ENCODE results near the gene AGK.
"Not testable (repeated sequence)": the region's sequence is repeated elsewhere in the genome, so short reads cannot be mapped to it uniquely, and the experiment has no call there.

The AGK gene

DNA sequence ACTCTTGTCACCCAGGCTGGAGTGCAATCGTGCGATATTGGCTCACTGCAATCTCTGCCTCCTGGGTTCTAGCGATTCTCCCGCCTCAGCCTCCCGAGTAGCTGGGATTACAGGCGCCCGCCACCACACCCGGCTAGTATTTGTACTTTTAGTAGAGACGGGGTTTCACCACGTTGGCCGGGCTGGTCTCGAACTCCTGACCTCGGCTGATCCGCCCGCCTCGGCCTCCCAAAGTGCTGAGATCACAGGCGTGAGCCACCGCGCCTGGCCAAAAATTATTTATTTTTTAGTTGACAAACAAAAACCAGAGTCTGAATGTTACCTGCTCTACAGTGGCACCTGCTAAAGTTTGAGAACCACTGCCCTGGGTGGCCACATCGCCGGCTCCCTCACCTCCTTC is 96.5 kb downstream of the AGK start:
- not testable (repeated sequence) for DNase-seq (ENCODE audit: low read depth)

GRCh38 chr7:141648276-141649114 is 97.3 kb downstream of the AGK start:
- DNase-seq (ENCODE audit: low read depth) = no peak

- DNase-seq (ENCODE audit: low read depth) = no peak
Measured at GRCh38 chr7:141649137-141649864, 98.1 kb downstream of the AGK start.

DNA sequence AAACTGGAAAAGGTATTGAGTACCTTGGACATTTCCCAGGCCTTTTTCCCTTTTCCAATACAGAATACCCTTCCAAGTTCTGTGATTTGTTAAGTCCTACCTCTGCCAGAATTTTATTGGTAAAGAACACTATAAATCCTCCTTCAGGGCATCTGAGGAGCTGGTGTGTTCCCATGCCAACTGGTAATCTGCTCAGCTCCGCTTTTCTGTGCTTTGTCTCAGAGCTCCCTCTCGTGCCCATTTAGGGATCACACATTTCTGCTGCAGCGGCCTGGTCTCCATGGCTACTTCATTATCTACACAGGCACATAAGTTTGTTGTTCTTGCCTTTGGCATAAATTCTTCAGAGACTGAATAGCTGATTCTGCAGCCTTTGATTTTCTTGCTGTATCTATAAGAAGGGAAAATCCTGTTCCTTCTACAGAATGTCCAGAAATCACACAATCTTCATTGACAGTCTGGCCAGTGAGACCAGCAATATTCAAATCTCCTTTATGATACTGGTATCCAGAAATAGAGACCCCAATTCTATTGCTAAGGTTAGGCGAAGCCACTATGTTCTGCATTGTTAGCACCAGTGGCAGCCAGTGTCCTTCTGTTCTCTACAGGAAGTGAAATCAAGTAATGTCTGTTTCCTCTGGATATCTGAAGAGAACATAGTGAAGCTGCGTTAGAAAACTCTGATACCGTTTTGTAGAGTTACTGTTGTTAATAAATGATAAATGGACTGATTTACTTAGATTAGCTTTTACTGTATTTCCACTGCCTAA is 98.8 kb downstream of the AGK start:
- peak; percentile 13 for DNase-seq (ENCODE audit: low read depth)

DNA sequence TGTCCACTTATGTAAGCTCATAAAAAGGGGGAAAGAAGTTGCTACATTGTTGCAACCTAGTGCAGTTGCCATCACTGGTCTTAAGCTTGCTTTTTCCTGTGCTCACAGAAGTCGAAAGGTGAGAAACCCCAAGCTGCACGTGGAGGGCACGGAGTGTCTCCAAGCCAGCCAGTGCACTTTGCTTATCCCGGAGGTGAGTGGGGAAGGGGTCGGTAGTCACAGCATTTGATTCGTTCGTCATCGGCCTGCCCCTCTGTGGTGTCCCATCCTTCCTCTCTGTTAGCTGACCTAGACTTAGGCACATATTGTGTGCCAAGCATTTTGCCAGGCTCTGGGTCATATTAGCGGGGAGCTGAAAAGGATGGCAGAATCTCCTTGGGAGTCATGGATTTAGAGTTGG is 100.2 kb downstream of the AGK start:
- DNase-seq (ENCODE audit: low read depth) = no peak

- no peak for DNase-seq (ENCODE audit: low read depth)
Measured at GRCh38 chr7:141652691-141653090, 101.5 kb downstream of the AGK start.

GRCh38 chr7:141654551-141654950 is 103.3 kb downstream of the AGK start:
- no peak for DNase-seq (ENCODE audit: low read depth)

GRCh38 chr7:141659501-141659900 is 108.3 kb downstream of the AGK start:
- no peak for DNase-seq (ENCODE audit: low read depth)

DNA sequence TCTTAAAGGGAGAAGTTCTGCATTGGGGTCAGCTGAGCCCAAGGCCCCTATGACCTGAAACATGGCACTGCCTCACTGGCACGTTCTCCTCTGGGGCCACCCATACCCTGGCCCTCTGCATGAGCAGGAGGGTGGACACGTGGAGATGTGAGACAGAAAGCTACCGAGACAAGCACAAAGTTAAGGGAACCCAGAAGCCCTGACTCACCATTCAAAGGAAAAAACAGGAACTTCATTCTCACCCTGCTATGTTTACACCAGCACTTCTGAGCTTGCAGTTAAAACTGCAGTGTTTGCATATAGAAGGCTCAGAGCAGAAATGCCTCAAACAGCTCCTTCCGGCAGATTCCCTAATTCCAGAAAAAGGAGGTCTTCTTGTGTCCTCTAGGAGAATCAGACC is 109.0 kb downstream of the AGK start:
- no peak for DNase-seq (ENCODE audit: low read depth)

GRCh38 chr7:141663081-141663849 is 112.1 kb downstream of the AGK start:
- no peak for DNase-seq (ENCODE audit: low read depth)

- no peak for DNase-seq (ENCODE audit: low read depth)
Measured at GRCh38 chr7:141664450-141664849, 113.2 kb downstream of the AGK start.

GRCh38 chr7:141665208-141666035 is 114.2 kb downstream of the AGK start:
- DNase-seq (ENCODE audit: low read depth) = no peak

GRCh38 chr7:141666071-141666470 is 114.9 kb downstream of the AGK start:
- no peak for DNase-seq (ENCODE audit: low read depth)

DNA sequence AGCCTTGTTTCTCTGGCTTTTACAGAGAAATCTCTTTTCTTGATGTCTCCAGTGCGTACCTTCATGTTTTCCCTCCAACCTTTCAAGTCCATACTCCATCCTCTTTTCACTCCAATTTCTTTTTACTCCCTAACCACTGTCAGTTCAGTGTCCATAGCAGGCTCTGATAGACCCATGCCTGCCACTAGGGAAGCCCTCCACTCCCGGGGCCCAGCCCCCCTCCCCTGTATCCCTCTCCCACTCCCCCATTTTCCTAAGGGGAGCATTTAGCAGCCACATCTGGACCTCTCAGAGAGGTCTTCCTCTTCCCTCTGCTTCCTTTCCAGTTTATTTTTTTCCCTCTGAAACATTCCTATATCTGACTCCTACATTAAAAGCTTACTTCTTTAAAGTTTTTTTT is 117.6 kb downstream of the AGK start:
- no peak for DNase-seq (ENCODE audit: low read depth)

DNA sequence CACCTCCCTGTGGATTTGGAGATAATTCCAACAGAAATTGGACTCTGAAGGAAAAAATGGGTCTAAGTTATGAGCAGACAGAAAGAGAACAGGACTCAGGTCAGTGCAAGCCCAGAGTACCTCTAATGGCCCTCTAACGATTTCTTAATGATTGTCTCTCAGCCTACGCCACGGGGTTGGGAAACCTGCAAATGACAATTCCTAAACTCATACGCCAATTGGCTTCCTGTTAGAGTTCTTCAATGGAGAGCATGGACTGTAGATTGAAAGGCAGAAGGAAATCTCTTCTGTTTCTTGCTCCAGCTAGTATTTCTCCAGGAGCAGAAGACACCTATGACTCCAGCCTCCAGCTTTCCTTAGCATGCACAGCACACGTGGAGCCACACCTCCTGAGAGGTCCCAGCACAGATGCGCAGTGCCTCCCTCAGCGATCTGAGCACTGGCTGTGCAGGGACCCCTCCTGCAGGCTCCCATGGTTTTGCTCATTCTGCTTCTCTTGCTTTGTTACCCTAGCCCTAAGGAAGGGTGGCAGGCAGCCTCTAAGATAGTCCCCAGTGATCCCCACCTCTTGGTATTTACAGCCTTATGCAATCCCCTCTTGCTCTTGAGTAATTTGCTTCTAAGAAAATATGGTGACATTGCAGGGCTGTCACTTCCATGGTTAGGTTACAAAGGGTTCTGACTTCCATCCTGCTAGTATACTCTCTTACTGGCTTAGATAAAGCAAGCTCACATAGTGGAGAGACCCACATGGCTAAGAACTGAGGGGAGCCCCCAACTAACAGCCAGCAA is 120.7 kb downstream of the AGK start:
- DNase-seq (ENCODE audit: low read depth) = no peak

GRCh38 chr7:141673346-141673745 is 122.1 kb downstream of the AGK start:
- DNase-seq (ENCODE audit: low read depth) = no peak

DNA sequence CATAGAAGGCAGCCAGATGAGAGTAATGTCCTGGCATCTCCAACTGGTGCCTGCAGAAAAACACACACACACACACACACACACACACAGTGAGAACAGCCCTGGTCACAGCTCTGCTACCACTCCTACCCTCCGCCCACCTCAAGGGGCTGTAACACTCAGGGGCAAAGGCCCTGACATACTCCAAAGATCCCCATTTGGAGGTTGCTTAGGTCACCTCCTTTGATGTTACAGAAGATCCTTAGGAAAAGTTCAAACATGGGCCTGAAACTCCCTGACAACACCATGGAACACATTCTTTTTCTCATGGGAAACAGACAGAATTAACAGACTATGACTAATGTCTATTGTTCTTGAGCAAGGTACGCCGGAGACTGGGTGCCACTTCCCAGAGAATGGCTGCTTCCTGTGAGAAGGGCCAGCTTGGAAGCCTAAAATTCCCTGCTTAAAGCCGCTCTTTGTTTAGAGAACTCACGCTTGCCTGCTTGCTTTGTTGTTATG is 123.0 kb downstream of the AGK start:
- DNase-seq (ENCODE audit: low read depth) = no peak

- DNase-seq (ENCODE audit: low read depth) = no peak
Measured at GRCh38 chr7:141674702-141675101, 123.5 kb downstream of the AGK start.

- no peak for DNase-seq (ENCODE audit: low read depth)
Measured at GRCh38 chr7:141675436-141676215, 124.4 kb downstream of the AGK start.

Data from HS-5 (cell line).